HepG2 (cell line): ENCODE data around the gene KRCC1. TPM values are rescaled to one million over a fixed set of nuclear protein-coding genes. Genes with fewer than 3 reads are reported as not detected.

Experiments used
- CCDC6 ChIP-seq: sonication (generic); formaldehyde crosslinking; IDR thresholded peaks from 2 replicates; pipeline ENCODE4 v1.8.1; 2022; ENCODE audit warnings: mild to moderate bottlenecking, missing genetic modification reagents, moderate library complexity
- ETV5 ChIP-seq: IDR thresholded peaks from 2 replicates; pipeline ENCODE4 v1.6.1; 2018; ENCODE audit warnings: missing biosample characterization, missing genetic modification reagents, inconsistent platforms, borderline replicate concordance
- FIP1L1 ChIP-seq: fragments of 200-400 bp; formaldehyde crosslinking; IDR thresholded peaks from 2 replicates; pipeline ENCODE4 v1.6.1; 2018; ENCODE audit warnings: low read depth, mild to moderate bottlenecking, low read length, moderate library complexity, borderline replicate concordance; ENCODE audit not compliant: insufficient read depth
- FOXA3 ChIP-seq: IDR thresholded peaks from 2 replicates; pipeline ENCODE4 v1.6.1; 2016; ENCODE audit warnings: missing genetic modification reagents, missing compliant biosample characterization
- GABPB1 ChIP-seq: IDR thresholded peaks from 2 replicates; pipeline ENCODE4 v1.6.1; 2016; ENCODE audit warnings: mild to moderate bottlenecking, missing genetic modification reagents, moderate library complexity, missing compliant biosample characterization
- HIVEP1 ChIP-seq: sonication (generic); formaldehyde crosslinking; IDR thresholded peaks from 2 replicates; pipeline ENCODE4 v1.4.0; 2020; ENCODE audit warnings: mild to moderate bottlenecking, missing genetic modification reagents
- HNF4A ChIP-seq: sonication (generic); formaldehyde crosslinking; IDR thresholded peaks from 2 replicates; pipeline ENCODE4 v1.4.0; 2020; ENCODE audit warnings: missing genetic modification reagents
- ISX ChIP-seq: sonication (generic); formaldehyde crosslinking; conservative IDR thresholded peaks from 2 replicates; pipeline ENCODE4 v1.5.0; 2020; ENCODE audit warnings: missing genetic modification reagents
- PBX2 ChIP-seq: IDR thresholded peaks from 2 replicates; pipeline ENCODE4 v1.6.1; 2016; ENCODE audit warnings: control low read depth
- PCBP1 ChIP-seq: fragments of 200-400 bp; formaldehyde crosslinking; IDR thresholded peaks from 2 replicates; pipeline ENCODE4 v1.6.1; 2017; ENCODE audit warnings: mild to moderate bottlenecking, low read depth, low read length, borderline replicate concordance
- PPARG ChIP-seq: conservative IDR thresholded peaks from 2 replicates; pipeline ENCODE4 v1.6.1; 2016; ENCODE audit warnings: missing biosample characterization, missing genetic modification reagents
- RFX5 ChIP-seq: IDR thresholded peaks from 2 replicates; pipeline ENCODE4 v1.6.1; 2011; ENCODE audit warnings: low read depth, low read length, improper control_type of control experiment
- SIN3A ChIP-seq: IDR thresholded peaks from 2 replicates; pipeline ENCODE4 v1.6.1; 2011; ENCODE audit warnings: low read depth, mild to moderate bottlenecking, control low read depth, low read length, borderline replicate concordance
- SKI ChIP-seq: fragments of 450-650 bp; IDR thresholded peaks from one replicate; pipeline ENCODE4 v1.6.1; 2018; ENCODE audit warnings: mild to moderate bottlenecking; ENCODE audit not compliant: partially characterized antibody
- TAF15 ChIP-seq: fragments of 200-400 bp; formaldehyde crosslinking; IDR thresholded peaks from one replicate; pipeline ENCODE4 v1.6.1; 2018; ENCODE audit warnings: mild to moderate bottlenecking, low read depth, low read length; ENCODE audit not compliant: poor library complexity, severe bottlenecking
- TBX2 ChIP-seq: sonication (generic); formaldehyde crosslinking; IDR thresholded peaks from 2 replicates; pipeline ENCODE4 v1.5.0; 2020; ENCODE audit warnings: missing genetic modification reagents, mild to moderate bottlenecking, borderline replicate concordance
- U2AF1 ChIP-seq: fragments of 200-400 bp; formaldehyde crosslinking; optimal IDR thresholded peaks from 2 replicates; pipeline ENCODE3; 2017; ENCODE audit warnings: mild to moderate bottlenecking, low read depth, low read length
- ZEB1 ChIP-seq: IDR thresholded peaks from 2 replicates; pipeline ENCODE4 v1.6.1; 2012; ENCODE audit warnings: mild to moderate bottlenecking, low read depth, inconsistent platforms; ENCODE audit not compliant: insufficient replicate concordance
- ZNF34 ChIP-seq: sonication (generic); formaldehyde crosslinking; IDR thresholded peaks from 2 replicates; pipeline ENCODE4 v1.4.0; 2020; ENCODE audit warnings: mild to moderate bottlenecking, missing genetic modification reagents, borderline replicate concordance
- ZNF724P ChIP-seq: sonication (generic); formaldehyde crosslinking; IDR thresholded peaks from 2 replicates; pipeline ENCODE4 v1.8.0; 2022; ENCODE audit warnings: missing genetic modification reagents, borderline replicate concordance
- ZNF746 ChIP-seq: sonication (generic); formaldehyde crosslinking; IDR thresholded peaks from 2 replicates; pipeline ENCODE4 v1.8.0; 2022; ENCODE audit warnings: mild to moderate bottlenecking, missing genetic modification reagents
- polyA plus RNA-seq, 8 experiments: library from polyadenylated mRNA; depleted of rRNA in 3 of 8; stranded (reverse) in 7 of 8; unstranded in 1 of 8; fragments of >200 nt; fragmentation: Illumina TruSeq in 4 of 8; extraction: Trizol in 4 of 8; gene quantifications; 2 replicates each; pipeline versions ENCODE4 v1.2.1 to v1.2.3, GENCODE V29; 2011 to 2016; ENCODE audit warnings: low read depth in 4 of 8, missing spikeins in 1 of 8, mixed read lengths in 1 of 8; ENCODE audit not compliant: insufficient read depth in 1 of 8
- total RNA-seq, 5 experiments: library from RNA; depleted of rRNA; stranded (reverse); fragments of >200 nt; fragmentation: Illumina TruSeq; extraction: Trizol; gene quantifications; 2 replicates each; pipeline ENCODE4 v1.2.3, GENCODE V29; 2016; ENCODE audit warnings: low read depth in 1 of 5
- TF ChIP-seq, protein P1 (sequence below): sonication (generic); formaldehyde crosslinking; IDR thresholded peaks from 2 replicates; pipeline ENCODE4 v1.4.0; 2020; ENCODE audit warnings: missing genetic modification reagents
- TF ChIP-seq, protein P2 (sequence below): sonication (generic); formaldehyde crosslinking; IDR thresholded peaks from 2 replicates; pipeline ENCODE4 v1.4.0; 2020; ENCODE audit warnings: missing genetic modification reagents, mild to moderate bottlenecking, borderline replicate concordance
- TF ChIP-seq, protein P3 (sequence below): sonication (generic); formaldehyde crosslinking; IDR thresholded peaks from 2 replicates; pipeline ENCODE4 v1.5.0; 2020; ENCODE audit warnings: missing genetic modification reagents

Gene KRCC1
- total and polyA plus RNA-seq, 2 of the 13 experiments (the other 11 are each of a cell fraction or from before 2014, with no cell fraction given), result 6.5 to 7.7 TPM

DNA sequence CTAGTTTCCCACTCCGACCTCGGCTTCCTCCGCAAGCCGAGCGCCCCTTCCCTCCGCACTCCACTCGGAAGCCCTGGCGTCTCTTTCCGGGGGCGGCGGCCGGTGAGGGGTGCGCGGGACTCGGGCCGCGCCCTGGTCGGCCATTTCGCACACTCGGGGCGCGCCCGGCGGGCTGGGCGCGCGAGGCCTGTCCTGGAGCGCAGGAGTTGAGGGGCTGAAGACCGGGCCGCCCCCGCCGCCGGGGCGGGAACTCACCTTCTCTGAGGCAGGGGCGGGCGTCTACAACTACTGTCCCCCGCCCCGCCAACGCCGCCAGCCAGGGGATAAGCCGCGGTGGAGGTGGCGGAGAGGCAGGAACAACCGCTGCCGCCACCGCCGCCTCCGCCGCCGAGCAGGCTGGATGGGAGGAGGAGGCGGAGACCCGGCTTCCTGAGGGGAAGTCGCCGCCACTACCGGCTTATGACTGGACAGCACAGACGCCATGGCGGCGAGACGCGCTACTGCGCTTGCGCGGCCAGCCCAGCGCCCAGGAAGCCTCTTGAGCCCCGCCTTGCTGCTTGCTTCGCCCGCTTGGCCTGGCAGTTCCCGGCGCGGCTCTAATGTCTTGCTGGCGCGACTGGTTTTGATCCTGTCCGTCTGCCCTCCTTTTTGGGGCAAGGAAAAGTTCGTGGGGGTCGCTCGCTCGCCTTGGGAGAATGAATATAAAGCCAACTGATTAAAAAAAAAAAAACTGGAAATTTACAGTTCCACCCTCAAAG, at the start of gene KRCC1 (continued):
- TF ChIP-seq FIP1L1 (no peak), RFX5 (no peak), CCDC6 (CRISPR knock-in tag) (peak; percentile 21; the same call in 1 of the 2 replicates), TBX2 (CRISPR knock-in tag) (peak; percentile 64), ISX (0 out of 2 replicates have a peak, but pooled peaks have one; percentile 38), PBX2 (CRISPR knock-in tag) (no peak), ZEB1 (no peak), ZNF724P (CRISPR knock-in tag) (peak; percentile 11; the same call in 1 of the 2 replicates), GABPB1 (CRISPR knock-in tag) (peak; percentile 93), HNF4A (CRISPR knock-in tag) (no peak), FOXA3 (CRISPR knock-in tag) (peak; percentile 36), ZNF34 (CRISPR knock-in tag) (peak; percentile 82), PPARG (no peak), HIVEP1 (CRISPR knock-in tag) (no peak), PCBP1 (0 out of 2 replicates have a peak, but pooled peaks have one; percentile 55), U2AF1 (peak; percentile 41), SIN3A (peak; percentile 62; the same call in 1 of the 2 replicates), TAF15 (peak; percentile 44), ZNF746 (CRISPR knock-in tag) (no peak), ETV5 (CRISPR knock-in tag) (peak; percentile 88), SKI (peak; percentile 79)
- TF ChIP-seq, protein P1, sequence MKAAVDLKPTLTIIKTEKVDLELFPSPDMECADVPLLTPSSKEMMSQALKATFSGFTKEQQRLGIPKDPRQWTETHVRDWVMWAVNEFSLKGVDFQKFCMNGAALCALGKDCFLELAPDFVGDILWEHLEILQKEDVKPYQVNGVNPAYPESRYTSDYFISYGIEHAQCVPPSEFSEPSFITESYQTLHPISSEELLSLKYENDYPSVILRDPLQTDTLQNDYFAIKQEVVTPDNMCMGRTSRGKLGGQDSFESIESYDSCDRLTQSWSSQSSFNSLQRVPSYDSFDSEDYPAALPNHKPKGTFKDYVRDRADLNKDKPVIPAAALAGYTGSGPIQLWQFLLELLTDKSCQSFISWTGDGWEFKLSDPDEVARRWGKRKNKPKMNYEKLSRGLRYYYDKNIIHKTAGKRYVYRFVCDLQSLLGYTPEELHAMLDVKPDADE (CRISPR knock-in tag), result no peak
- TF ChIP-seq, protein P2, sequence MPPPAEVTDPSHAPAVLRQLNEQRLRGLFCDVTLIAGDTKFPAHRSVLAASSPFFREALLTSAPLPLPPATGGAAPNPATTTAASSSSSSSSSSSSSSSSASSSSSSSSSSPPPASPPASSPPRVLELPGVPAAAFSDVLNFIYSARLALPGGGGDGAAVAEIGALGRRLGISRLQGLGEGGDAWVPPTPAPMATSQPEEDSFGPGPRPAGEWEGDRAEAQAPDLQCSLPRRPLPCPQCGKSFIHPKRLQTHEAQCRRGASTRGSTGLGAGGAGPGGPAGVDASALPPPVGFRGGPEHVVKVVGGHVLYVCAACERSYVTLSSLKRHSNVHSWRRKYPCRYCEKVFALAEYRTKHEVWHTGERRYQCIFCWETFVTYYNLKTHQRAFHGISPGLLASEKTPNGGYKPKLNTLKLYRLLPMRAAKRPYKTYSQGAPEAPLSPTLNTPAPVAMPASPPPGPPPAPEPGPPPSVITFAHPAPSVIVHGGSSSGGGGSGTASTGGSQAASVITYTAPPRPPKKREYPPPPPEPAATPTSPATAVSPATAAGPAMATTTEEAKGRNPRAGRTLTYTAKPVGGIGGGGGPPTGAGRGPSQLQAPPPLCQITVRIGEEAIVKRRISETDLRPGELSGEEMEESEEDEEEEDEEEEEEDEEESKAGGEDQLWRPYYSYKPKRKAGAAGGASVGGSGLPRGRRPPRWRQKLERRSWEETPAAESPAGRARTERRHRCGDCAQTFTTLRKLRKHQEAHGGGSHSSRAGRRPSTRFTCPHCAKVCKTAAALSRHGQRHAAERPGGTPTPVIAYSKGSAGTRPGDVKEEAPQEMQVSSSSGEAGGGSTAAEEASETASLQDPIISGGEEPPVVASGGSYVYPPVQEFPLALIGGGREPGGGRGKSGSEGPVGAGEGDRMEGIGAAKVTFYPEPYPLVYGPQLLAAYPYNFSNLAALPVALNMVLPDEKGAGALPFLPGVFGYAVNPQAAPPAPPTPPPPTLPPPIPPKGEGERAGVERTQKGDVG (CRISPR knock-in tag), result 0 out of 2 replicates have a peak, but pooled peaks have one; percentile 54
- TF ChIP-seq, protein P3, sequence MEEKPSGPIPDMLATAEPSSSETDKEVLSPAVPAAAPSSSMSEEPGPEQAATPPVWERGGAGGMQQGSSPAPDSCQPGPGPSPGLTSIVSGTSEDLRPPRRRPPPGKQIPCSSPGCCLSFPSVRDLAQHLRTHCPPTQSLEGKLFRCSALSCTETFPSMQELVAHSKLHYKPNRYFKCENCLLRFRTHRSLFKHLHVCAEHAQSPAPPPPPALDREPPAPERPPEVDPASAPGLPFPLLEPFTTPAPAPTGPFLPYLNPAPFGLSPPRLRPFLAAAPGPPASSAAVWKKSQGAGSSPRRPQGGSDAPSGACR (CRISPR knock-in tag), result no peak
